ENCODE measurements around the gene KIFAP3. TPM values are rescaled to one million over a fixed set of nuclear protein-coding genes. Genes with fewer than 3 reads are reported as not detected.

The KIFAP3 gene
- total and polyA plus RNA-seq, 4 donors = 4.5 to 11.1 (median 6.9) TPM

DNA sequence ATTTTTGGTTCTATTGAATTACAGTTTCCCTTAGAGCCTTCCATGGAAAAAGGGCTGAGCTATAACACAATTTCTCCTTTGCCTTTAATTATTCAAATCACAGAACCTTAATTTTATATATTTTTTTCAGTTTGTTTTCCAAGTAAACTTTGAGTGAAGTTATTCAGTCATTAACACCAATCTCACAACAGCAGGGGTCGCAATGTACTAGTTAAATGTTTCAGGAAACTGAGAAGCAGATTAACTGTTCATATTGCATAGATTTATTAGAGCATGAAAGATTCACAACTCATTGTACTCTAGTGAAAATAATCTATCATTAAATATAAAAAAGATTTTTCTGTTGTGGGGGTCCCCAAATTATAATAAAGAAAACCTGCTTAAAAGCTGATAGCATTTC is 64.1 kb downstream of the KIFAP3 start:
- Histone ChIP-seq H3K36me3 (ENCODE audit: control insufficient read depth in 4 of 4, insufficient read depth in 3 of 4, low read depth in 1 of 4, low read length in 3 of 4) (peaks cover 0 to 4% (median under 1%) of the 10 kb centered on the region in 4 donors), H3K9me3 (ENCODE audit: control insufficient read depth in 4 of 4, low read length in 3 of 4) (no peaks in the 10 kb centered on the region), H3K4me1 (ENCODE audit: control insufficient read depth in 4 of 4, insufficient read depth in 4 of 4, low read length in 3 of 4) (no peaks in the 10 kb centered on the region), H3K27me3 (ENCODE audit: control insufficient read depth in 4 of 4, insufficient read depth in 4 of 4, low read length in 3 of 4) (no peaks in the 10 kb centered on the region), H3K9ac (ENCODE audit: low read depth in 1 of 2, low read length in 2 of 2) (no peak overlapping the region), H3K27ac (ENCODE audit: low read depth in 1 of 2, low read length in 2 of 2) (no peak overlapping the region), H3K4me3 (ENCODE audit: low read depth in 1 of 3, low read length in 3 of 3) (no peak overlapping the region)
- peak; percentile 67 to 70 for TF ChIP-seq RAD21 (IDR thresholded peaks at IDR 0.05)
- no peak for TF ChIP-seq HNF4A (conservative IDR thresholded peaks at IDR 0.05)
- no peak for TF ChIP-seq TAF1 (conservative IDR thresholded peaks at IDR 0.05)
- TF ChIP-seq, protein P1, sequence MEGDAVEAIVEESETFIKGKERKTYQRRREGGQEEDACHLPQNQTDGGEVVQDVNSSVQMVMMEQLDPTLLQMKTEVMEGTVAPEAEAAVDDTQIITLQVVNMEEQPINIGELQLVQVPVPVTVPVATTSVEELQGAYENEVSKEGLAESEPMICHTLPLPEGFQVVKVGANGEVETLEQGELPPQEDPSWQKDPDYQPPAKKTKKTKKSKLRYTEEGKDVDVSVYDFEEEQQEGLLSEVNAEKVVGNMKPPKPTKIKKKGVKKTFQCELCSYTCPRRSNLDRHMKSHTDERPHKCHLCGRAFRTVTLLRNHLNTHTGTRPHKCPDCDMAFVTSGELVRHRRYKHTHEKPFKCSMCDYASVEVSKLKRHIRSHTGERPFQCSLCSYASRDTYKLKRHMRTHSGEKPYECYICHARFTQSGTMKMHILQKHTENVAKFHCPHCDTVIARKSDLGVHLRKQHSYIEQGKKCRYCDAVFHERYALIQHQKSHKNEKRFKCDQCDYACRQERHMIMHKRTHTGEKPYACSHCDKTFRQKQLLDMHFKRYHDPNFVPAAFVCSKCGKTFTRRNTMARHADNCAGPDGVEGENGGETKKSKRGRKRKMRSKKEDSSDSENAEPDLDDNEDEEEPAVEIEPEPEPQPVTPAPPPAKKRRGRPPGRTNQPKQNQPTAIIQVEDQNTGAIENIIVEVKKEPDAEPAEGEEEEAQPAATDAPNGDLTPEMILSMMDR (IDR thresholded peaks at IDR 0.05; ENCODE audit: low read depth, low read length, missing input control) = peak; percentile 29
- TF ChIP-seq, protein P2, sequence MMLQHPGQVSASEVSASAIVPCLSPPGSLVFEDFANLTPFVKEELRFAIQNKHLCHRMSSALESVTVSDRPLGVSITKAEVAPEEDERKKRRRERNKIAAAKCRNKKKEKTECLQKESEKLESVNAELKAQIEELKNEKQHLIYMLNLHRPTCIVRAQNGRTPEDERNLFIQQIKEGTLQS (IDR thresholded peaks at IDR 0.05) = no peak
- TF ChIP-seq REST (IDR thresholded peaks at IDR 0.05) = no peak
- WGBS = 54% methylated on average over 1 of the region's 1 CpG
- peak; percentile 34 for DNase-seq (ENCODE audit: low spot score)

GRCh38 chr1:170009551-170009950 is 64.9 kb downstream of the KIFAP3 start:
- TF ChIP-seq, protein P3, sequence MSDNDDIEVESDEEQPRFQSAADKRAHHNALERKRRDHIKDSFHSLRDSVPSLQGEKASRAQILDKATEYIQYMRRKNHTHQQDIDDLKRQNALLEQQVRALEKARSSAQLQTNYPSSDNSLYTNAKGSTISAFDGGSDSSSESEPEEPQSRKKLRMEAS (IDR thresholded peaks at IDR 0.05) = no peak
- TF ChIP-seq JUND (IDR thresholded peaks at IDR 0.05) = no peak
- no peak for TF ChIP-seq FOXA2 (IDR thresholded peaks at IDR 0.05)
- TF ChIP-seq TAF1 (conservative IDR thresholded peaks at IDR 0.05) = no peak
- no peak for TF ChIP-seq FOXA1 (IDR thresholded peaks at IDR 0.05)
- TF ChIP-seq EGR1 (IDR thresholded peaks at IDR 0.05; ENCODE audit: low read depth in 2 of 2) = no peak
- TF ChIP-seq HNF4A (conservative IDR thresholded peaks at IDR 0.05) = no peak
- TF ChIP-seq, protein P2 (IDR thresholded peaks at IDR 0.05) = no peak
- no peak for TF ChIP-seq GABPA (IDR thresholded peaks at IDR 0.05 in 1 of 2, conservative IDR thresholded peaks at IDR 0.05 in 1 of 2)
- no peak for TF ChIP-seq HNF4G (IDR thresholded peaks at IDR 0.05)
- TF ChIP-seq ZBTB33 (IDR thresholded peaks at IDR 0.05) = no peak
- TF ChIP-seq, protein P1 (IDR thresholded peaks at IDR 0.05; ENCODE audit: low read depth, low read length, missing input control) = no peak
- no peak for TF ChIP-seq RAD21 (IDR thresholded peaks at IDR 0.05)
- no peak for TF ChIP-seq REST (IDR thresholded peaks at IDR 0.05)
- no peak for TF ChIP-seq YY1 (IDR thresholded peaks at IDR 0.05)
- no peak for TF ChIP-seq RXRA (IDR thresholded peaks at IDR 0.05)
- Histone ChIP-seq H3K4me1 (ENCODE audit: control insufficient read depth in 4 of 4, insufficient read depth in 4 of 4, low read length in 3 of 4) (no peaks in the 10 kb centered on the region), H3K36me3 (ENCODE audit: control insufficient read depth in 4 of 4, insufficient read depth in 3 of 4, low read depth in 1 of 4, low read length in 3 of 4) (no peaks in the 10 kb centered on the region), H3K9ac (ENCODE audit: low read depth in 1 of 2, low read length in 2 of 2) (no peak overlapping the region), H3K27ac (ENCODE audit: low read depth in 1 of 2, low read length in 2 of 2) (no peak overlapping the region), H3K27me3 (ENCODE audit: control insufficient read depth in 4 of 4, insufficient read depth in 4 of 4, low read length in 3 of 4) (no peaks in the 10 kb centered on the region), H3K9me3 (ENCODE audit: control insufficient read depth in 4 of 4, low read length in 3 of 4) (no peaks in the 10 kb centered on the region), H3K4me3 (ENCODE audit: low read depth in 1 of 3, low read length in 3 of 3) (no peak overlapping the region)
- DNase-seq (ENCODE audit: low spot score) = no peak
- WGBS = 95% methylated on average over 2 of the region's 2 CpGs
